ENCODE results near the gene TSPAN4.

DNA sequence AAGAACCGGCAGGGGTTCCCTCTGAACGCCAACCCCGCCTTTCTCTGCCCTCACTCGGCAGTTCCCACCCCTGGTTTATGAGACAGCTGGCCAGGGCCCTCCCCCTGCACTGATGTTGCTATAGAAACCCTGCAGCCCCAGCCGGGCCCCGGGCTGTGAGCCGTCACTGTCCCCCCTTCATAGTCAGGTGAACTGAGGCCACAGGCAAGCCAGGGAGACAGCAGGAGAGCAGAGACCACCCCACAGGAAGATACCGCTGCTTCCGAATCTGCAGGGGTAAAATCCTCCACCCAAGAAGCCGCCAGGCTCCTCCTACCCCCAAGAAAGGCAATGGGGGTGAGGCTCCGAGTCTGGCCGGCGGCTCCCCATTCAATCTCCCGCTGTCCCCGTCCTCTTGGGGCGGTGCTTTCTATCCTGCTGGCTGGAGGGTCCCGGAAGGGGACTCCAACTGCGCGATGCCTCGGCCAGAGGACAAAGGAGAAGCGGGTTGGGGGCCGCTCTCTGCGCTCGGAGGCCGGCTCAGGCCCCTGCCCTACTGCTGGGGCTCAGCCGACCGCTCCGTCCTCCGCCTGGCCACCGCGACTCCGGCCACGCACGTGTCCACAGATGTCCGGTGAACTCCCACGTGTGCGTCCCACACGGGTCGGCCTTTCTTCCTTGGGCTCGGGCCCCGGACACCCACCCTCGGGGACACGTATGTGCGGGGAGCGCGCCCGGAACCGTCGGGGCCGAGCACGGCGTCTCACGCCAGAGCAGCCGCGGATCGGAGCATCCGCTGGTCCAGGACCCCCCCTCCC, 45.2 kb upstream of the TSPAN4 start:
- TF ChIP-seq, protein P1, sequence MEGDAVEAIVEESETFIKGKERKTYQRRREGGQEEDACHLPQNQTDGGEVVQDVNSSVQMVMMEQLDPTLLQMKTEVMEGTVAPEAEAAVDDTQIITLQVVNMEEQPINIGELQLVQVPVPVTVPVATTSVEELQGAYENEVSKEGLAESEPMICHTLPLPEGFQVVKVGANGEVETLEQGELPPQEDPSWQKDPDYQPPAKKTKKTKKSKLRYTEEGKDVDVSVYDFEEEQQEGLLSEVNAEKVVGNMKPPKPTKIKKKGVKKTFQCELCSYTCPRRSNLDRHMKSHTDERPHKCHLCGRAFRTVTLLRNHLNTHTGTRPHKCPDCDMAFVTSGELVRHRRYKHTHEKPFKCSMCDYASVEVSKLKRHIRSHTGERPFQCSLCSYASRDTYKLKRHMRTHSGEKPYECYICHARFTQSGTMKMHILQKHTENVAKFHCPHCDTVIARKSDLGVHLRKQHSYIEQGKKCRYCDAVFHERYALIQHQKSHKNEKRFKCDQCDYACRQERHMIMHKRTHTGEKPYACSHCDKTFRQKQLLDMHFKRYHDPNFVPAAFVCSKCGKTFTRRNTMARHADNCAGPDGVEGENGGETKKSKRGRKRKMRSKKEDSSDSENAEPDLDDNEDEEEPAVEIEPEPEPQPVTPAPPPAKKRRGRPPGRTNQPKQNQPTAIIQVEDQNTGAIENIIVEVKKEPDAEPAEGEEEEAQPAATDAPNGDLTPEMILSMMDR (conservative IDR thresholded peaks at IDR 0.05 in 1 of 2, IDR thresholded peaks at IDR 0.05 in 1 of 2; ENCODE audit: low read depth in 1 of 2, low read length in 2 of 2): no peak
- TF ChIP-seq EZH2 (IDR thresholded peaks at IDR 0.05; ENCODE audit: low read length, missing control alignments): no peak

Data from fibroblast of lung (primary cell).